Erythroblast (primary cell): ENCODE data around the gene BTBD10.

ENCODE experiments used
- GATA1 ChIP-seq: IDR thresholded peaks from 2 replicates; pipeline ENCODE4 v1.6.1; 2011; ENCODE audit warnings: low read depth, mild to moderate bottlenecking, control low read depth, low read length, moderate library complexity
- POLR2A ChIP-seq: IDR thresholded peaks from 2 replicates; pipeline ENCODE4 v1.6.1; 2011; ENCODE audit warnings: mild to moderate bottlenecking, low read length

DNA sequence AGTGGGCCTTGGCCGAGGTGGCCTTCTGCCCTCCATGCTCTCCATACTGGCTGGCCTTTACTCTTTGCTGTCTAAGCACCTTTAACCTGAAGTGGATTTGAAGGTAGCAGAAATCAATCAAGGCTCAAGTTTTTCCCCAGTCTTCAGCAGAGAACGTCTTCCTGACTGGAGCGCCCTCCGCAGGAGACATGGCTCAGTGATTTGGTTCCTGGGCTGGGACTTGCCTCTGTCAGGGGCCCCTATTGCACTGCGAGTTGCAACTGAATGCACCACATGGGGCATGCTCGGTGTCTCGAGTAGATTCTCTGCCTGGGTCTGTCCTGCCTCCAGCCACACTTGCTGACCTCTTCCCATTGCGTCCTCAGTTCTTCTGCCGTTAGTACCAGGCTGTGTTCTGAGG, 105.8 kb downstream of the BTBD10 start:
- no peak for TF ChIP-seq GATA1
- TF ChIP-seq POLR2A, result no peak
